Measurements from ENCODE around the gene EYS. TPM values are rescaled to one million over a fixed set of nuclear protein-coding genes. Genes with fewer than 3 reads are reported as not detected.

EYS gene
- total RNA-seq, 1 donor from 2014 or later = not detected

- no peak for TF ChIP-seq CTCF (IDR thresholded peaks at IDR 0.05)
- Mint-ChIP-seq H3K4me3 (ENCODE audit: unreplicated experiment) (no peak overlapping the region), H3K27me3 (ENCODE audit: unreplicated experiment) (no peaks in the 10 kb centered on the region), H3K9me3 (ENCODE audit: unreplicated experiment) (peaks cover 4% of the 10 kb centered on the region), H3K27ac (ENCODE audit: unreplicated experiment) (no peak overlapping the region), H3K4me1 (ENCODE audit: unreplicated experiment) (peaks cover 7% of the 10 kb centered on the region), H3K36me3 (ENCODE audit: unreplicated experiment) (peaks cover 2% of the 10 kb centered on the region)
- no peak for DNase-seq (ENCODE audit: extremely low spot score, unreplicated experiment)
These were observed 1413.7 kb downstream of the EYS start for GRCh38 chr6:64293298-64293697.

- no peaks in the 10 kb centered on the region for H3K27me3 Mint-ChIP-seq (ENCODE audit: unreplicated experiment)
- no peak overlapping the region for H3K4me3 Mint-ChIP-seq (ENCODE audit: unreplicated experiment)
- DNase-seq (ENCODE audit: extremely low spot score, unreplicated experiment) = no peak
- TF ChIP-seq CTCF (IDR thresholded peaks at IDR 0.05) = no peak
- H3K9me3 Mint-ChIP-seq (ENCODE audit: unreplicated experiment) = no peaks in the 10 kb centered on the region
- no peaks in the 10 kb centered on the region for H3K36me3 Mint-ChIP-seq (ENCODE audit: unreplicated experiment)
- peaks cover 7% of the 10 kb centered on the region for H3K4me1 Mint-ChIP-seq (ENCODE audit: unreplicated experiment)
- no peak overlapping the region for H3K27ac Mint-ChIP-seq (ENCODE audit: unreplicated experiment)
These were observed 1416.2 kb downstream of the EYS start for GRCh38 chr6:64290867-64291266.

DNA sequence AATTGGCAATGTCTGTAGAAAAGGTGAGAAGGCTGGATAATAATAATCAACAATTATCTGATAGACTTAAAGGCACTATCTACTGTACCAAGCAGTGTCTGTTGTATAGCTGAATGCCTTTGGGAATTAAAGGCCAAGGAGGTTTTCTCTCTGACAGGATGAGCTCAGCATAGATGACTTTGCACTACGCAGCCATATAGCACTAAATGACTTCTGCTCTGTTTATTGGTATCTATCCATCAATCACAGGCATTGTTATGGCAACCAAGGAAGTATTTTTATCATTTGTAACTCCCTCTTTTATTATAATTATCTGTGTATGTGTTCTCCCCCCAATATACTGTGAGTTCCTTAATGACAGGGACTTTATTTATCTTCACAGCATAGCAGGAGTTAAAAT is 1417.1 kb downstream of the EYS start:
- H3K4me3 Mint-ChIP-seq (ENCODE audit: unreplicated experiment) = no peak overlapping the region
- H3K27ac Mint-ChIP-seq (ENCODE audit: unreplicated experiment) = no peak overlapping the region
- no peaks in the 10 kb centered on the region for H3K9me3 Mint-ChIP-seq (ENCODE audit: unreplicated experiment)
- no peaks in the 10 kb centered on the region for H3K27me3 Mint-ChIP-seq (ENCODE audit: unreplicated experiment)
- H3K4me1 Mint-ChIP-seq (ENCODE audit: unreplicated experiment) = peaks cover 7% of the 10 kb centered on the region
- TF ChIP-seq CTCF (IDR thresholded peaks at IDR 0.05) = no peak
- no peak for DNase-seq (ENCODE audit: extremely low spot score, unreplicated experiment)
- no peaks in the 10 kb centered on the region for H3K36me3 Mint-ChIP-seq (ENCODE audit: unreplicated experiment)

DNA sequence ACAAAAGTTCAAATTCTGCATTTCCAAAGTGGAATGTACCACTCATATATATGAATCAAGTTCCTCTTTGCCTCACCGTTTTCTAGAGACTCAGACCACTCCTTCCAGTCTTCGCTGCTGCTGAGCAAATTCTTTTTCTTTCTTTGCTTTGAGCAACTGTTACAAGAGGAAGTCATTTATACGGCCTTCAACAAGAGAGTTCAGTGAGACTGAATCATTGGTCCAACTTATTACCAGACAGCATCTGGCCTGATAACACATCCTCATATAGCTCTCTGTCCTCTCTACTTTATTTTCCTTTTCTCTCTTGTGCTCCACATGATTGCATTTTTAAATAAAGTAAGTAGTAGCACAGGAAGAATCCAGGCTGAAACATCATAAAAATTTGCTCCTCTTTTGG is 1418.7 kb downstream of the EYS start:
- TF ChIP-seq CTCF (IDR thresholded peaks at IDR 0.05) = no peak
- no peak for DNase-seq (ENCODE audit: extremely low spot score, unreplicated experiment)
- Mint-ChIP-seq H3K27ac (ENCODE audit: unreplicated experiment) (no peak overlapping the region), H3K27me3 (ENCODE audit: unreplicated experiment) (no peaks in the 10 kb centered on the region), H3K4me3 (ENCODE audit: unreplicated experiment) (no peak overlapping the region), H3K4me1 (ENCODE audit: unreplicated experiment) (peaks cover 3% of the 10 kb centered on the region), H3K9me3 (ENCODE audit: unreplicated experiment) (no peaks in the 10 kb centered on the region), H3K36me3 (ENCODE audit: unreplicated experiment) (no peaks in the 10 kb centered on the region)

DNA sequence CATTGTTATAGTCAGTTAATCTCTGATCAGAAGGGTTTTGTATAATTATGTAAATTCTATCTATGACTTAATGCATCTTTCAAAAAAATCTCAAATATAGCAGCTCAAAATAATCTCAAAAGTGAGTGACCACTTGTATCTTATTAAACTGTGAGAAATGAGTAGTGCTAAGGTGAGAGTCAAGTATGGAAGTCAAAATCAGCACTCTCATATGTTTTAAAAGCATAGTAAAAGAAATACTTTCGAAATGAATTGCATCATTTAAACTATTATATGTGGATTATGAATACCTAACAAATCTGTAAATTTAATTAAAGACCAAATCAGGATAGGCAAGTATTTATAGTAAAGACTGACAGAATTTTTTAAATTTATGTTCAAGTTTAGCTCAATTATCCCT is 1425.9 kb downstream of the EYS start:
- Mint-ChIP-seq H3K4me1 (ENCODE audit: unreplicated experiment) (no peaks in the 10 kb centered on the region), H3K4me3 (ENCODE audit: unreplicated experiment) (no peak overlapping the region), H3K27ac (ENCODE audit: unreplicated experiment) (no peak overlapping the region), H3K27me3 (ENCODE audit: unreplicated experiment) (peaks cover 13% of the 10 kb centered on the region), H3K36me3 (ENCODE audit: unreplicated experiment) (no peaks in the 10 kb centered on the region), H3K9me3 (ENCODE audit: unreplicated experiment) (no peaks in the 10 kb centered on the region)
- no peak for DNase-seq (ENCODE audit: extremely low spot score, unreplicated experiment)
- TF ChIP-seq CTCF (IDR thresholded peaks at IDR 0.05) = no peak
